Endodermal cell (in vitro differentiated cells): Measurements from ENCODE around the gene ABCF1. TPM values are rescaled to one million over a fixed set of nuclear protein-coding genes. Genes with fewer than 3 reads are reported as not detected.
A peak's percentile ranks its signal among the peaks of the same experiment; 100 is the strongest.

Experiments used
- DNase-seq: peaks from one replicate; pipeline ENCODE4 v3.0.0-alpha.2; 2017
- H3K27ac ChIP-seq: 2 replicates; pipeline ENCODE4 v1.5.1; 2013; ENCODE audit warnings: mild to moderate bottlenecking, low read depth, low read length, moderate library complexity
- H3K27me3 ChIP-seq: 2 replicates; pipeline ENCODE4 v1.6.1; 2013; ENCODE audit warnings: mild to moderate bottlenecking, low read length, moderate library complexity; ENCODE audit not compliant: insufficient read depth, control insufficient read depth, poor library complexity, severe bottlenecking
- H3K36me3 ChIP-seq: 2 replicates; pipeline ENCODE4 v1.7.0; 2013; ENCODE audit warnings: mild to moderate bottlenecking, low read length, moderate library complexity; ENCODE audit not compliant: control insufficient read depth, insufficient read depth
- H3K4me1 ChIP-seq: one replicate; pipeline ENCODE4 v1.7.0; 2013; ENCODE audit warnings: low read length; ENCODE audit not compliant: control insufficient read depth, insufficient read depth
- H3K4me3 ChIP-seq: 2 replicates; pipeline ENCODE4 v1.5.1; 2013; ENCODE audit warnings: mild to moderate bottlenecking, low read length, moderate library complexity
- H3K9ac ChIP-seq: 2 replicates; pipeline ENCODE4 v1.6.1; 2013; ENCODE audit warnings: mild to moderate bottlenecking, low read length, moderate library complexity; ENCODE audit not compliant: poor library complexity, severe bottlenecking; ENCODE audit errors: extremely low read depth
- H3K9me3 ChIP-seq: 2 replicates; pipeline ENCODE4 v1.6.1; 2013; ENCODE audit warnings: mild to moderate bottlenecking, low read length, moderate library complexity; ENCODE audit not compliant: control insufficient read depth
- H3K27ac Mint-ChIP-seq: 2 replicates; pipeline ENCODE4 v1.8.0; 2020; ENCODE audit warnings: mixed read lengths
- H3K27me3 Mint-ChIP-seq: 2 replicates; pipeline ENCODE4 v1.8.0; 2021; ENCODE audit warnings: mild to moderate bottlenecking, mixed read lengths; ENCODE audit not compliant: insufficient read depth
- H3K36me3 Mint-ChIP-seq: 2 replicates; pipeline ENCODE4 v1.8.0; 2020; ENCODE audit warnings: low read depth, mixed read lengths
- H3K4me1 Mint-ChIP-seq: 2 replicates; pipeline ENCODE4 v1.8.0; 2020; ENCODE audit warnings: mixed read lengths
- H3K4me3 Mint-ChIP-seq: 2 replicates; pipeline ENCODE4 v1.8.0; 2020; ENCODE audit warnings: mild to moderate bottlenecking, moderate library complexity, mixed read lengths
- H3K9me3 Mint-ChIP-seq: 2 replicates; pipeline ENCODE4 v1.8.0; 2020; ENCODE audit warnings: mild to moderate bottlenecking, mixed read lengths
- WGBS, 2 experiments: methylation state at CpG; one replicate each; pipeline versions ENCODE4 v1.1.5 to v1.1.7; 2013; ENCODE audit warnings: missing lambda C conversion rate in 2 of 2, mixed read lengths in 1 of 2; ENCODE audit not compliant: insufficient coverage in 1 of 2, insufficient read length in 1 of 2; 5-methylcytosine and 5-hydroxymethylcytosine counted together
- total RNA-seq, 2 donors: library from RNA; stranded (reverse); fragmentation: NEBNext Ultra II Directional in 1 of 2; extraction: Animal tissue kit (Norgen Biotek cat#: 25700) in 1 of 2; gene quantifications; 2 replicates in 1 of 2; 3 replicates in 1 of 2; pipeline ENCODE4 v1.2.1, GENCODE V29; 2021
- TF ChIP-seq, protein P1 (sequence below): fragments of 200-600 bp; sonication (generic); conservative IDR thresholded peaks from 2 replicates; pipeline ENCODE4 v1.5.0; 2021; ENCODE audit warnings: antibody characterized with exemption, mild to moderate bottlenecking

Gene ABCF1
- total RNA-seq, 2 donors from 2014 or later: 84.9 to 89.3 TPM

DNA sequence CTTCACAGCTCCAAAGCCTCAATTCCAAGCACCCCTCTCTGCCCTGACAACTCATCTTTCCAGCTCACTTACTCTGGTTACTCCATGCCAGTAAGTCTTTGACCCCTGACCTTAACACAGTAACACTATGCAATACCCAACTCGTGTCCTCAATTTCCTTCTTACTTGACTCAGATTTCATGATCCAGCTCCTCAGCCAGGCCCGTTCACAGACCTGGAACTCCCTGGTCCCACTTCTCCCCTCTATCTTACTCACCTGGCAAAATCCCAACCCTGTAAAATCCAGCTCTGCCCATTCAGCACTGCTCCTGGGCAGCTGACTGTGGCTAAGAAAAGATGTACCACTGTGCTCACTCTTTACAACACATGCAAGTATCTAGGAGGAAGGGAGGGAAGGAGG lies 22.9 kb upstream of the ABCF1 start:
- TF ChIP-seq, protein P1, sequence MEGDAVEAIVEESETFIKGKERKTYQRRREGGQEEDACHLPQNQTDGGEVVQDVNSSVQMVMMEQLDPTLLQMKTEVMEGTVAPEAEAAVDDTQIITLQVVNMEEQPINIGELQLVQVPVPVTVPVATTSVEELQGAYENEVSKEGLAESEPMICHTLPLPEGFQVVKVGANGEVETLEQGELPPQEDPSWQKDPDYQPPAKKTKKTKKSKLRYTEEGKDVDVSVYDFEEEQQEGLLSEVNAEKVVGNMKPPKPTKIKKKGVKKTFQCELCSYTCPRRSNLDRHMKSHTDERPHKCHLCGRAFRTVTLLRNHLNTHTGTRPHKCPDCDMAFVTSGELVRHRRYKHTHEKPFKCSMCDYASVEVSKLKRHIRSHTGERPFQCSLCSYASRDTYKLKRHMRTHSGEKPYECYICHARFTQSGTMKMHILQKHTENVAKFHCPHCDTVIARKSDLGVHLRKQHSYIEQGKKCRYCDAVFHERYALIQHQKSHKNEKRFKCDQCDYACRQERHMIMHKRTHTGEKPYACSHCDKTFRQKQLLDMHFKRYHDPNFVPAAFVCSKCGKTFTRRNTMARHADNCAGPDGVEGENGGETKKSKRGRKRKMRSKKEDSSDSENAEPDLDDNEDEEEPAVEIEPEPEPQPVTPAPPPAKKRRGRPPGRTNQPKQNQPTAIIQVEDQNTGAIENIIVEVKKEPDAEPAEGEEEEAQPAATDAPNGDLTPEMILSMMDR: no peak
- H3K27ac ChIP-seq: no peak overlapping the region
- WGBS, 2 experiments: 93 to 100% methylated on average over 1 to 2 of the region's 2 CpGs
- H3K27me3 ChIP-seq: no peaks in the 10 kb centered on the region
- no peaks in the 10 kb centered on the region for H3K4me1 ChIP-seq
- Mint-ChIP-seq H3K36me3 (peaks cover 52% of the 10 kb centered on the region), H3K27ac (no peak overlapping the region), H3K4me1 (no peaks in the 10 kb centered on the region), H3K27me3 (no peaks in the 10 kb centered on the region), H3K4me3 (no peak overlapping the region), H3K9me3 (no peaks in the 10 kb centered on the region)
- H3K9me3 ChIP-seq: no peaks in the 10 kb centered on the region
- H3K36me3 ChIP-seq: peaks cover 66% of the 10 kb centered on the region
- H3K4me3 ChIP-seq: no peak overlapping the region
- no peak for DNase-seq
- no peak overlapping the region for H3K9ac ChIP-seq

DNA sequence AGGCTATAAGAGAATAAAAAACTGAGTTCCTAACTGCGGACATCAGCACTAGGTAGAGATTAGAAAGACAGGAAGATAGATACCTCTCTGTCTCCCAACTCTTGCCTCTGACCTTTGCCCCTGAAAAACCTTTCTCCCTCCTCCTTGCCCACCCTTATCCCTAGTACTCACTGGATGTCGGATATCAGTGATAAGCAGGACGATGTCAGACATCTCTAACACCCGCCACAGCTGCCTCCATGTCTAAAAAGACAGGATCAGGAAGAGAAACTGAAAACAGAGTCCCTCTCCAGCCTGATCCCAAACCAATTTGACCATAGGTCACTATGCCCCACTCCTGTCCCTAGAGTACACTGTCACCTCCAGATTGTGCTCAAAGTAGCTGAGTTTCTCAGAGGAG lies 16.8 kb upstream of the ABCF1 start:
- no peak overlapping the region for H3K27ac ChIP-seq
- no peaks in the 10 kb centered on the region for H3K4me1 ChIP-seq
- H3K27ac Mint-ChIP-seq: no peak overlapping the region
- H3K9ac ChIP-seq: peak overlapping the region; percentile 73
- H3K27me3 ChIP-seq: no peaks in the 10 kb centered on the region
- 92 to 94% methylated on average over 4 of the region's 4 CpGs for WGBS, 2 experiments
- H3K9me3 Mint-ChIP-seq: no peaks in the 10 kb centered on the region
- peaks cover 49% of the 10 kb centered on the region for H3K36me3 ChIP-seq
- H3K27me3 Mint-ChIP-seq: no peaks in the 10 kb centered on the region
- H3K4me1 Mint-ChIP-seq: peaks cover 18% of the 10 kb centered on the region
- H3K4me3 Mint-ChIP-seq: peak overlapping the region; percentile 89
- DNase-seq: no peak
- peaks cover 51% of the 10 kb centered on the region for H3K36me3 Mint-ChIP-seq
- peak overlapping the region; percentile 89 for H3K4me3 ChIP-seq
- TF ChIP-seq, protein P1: no peak
- H3K9me3 ChIP-seq: no peaks in the 10 kb centered on the region

DNA sequence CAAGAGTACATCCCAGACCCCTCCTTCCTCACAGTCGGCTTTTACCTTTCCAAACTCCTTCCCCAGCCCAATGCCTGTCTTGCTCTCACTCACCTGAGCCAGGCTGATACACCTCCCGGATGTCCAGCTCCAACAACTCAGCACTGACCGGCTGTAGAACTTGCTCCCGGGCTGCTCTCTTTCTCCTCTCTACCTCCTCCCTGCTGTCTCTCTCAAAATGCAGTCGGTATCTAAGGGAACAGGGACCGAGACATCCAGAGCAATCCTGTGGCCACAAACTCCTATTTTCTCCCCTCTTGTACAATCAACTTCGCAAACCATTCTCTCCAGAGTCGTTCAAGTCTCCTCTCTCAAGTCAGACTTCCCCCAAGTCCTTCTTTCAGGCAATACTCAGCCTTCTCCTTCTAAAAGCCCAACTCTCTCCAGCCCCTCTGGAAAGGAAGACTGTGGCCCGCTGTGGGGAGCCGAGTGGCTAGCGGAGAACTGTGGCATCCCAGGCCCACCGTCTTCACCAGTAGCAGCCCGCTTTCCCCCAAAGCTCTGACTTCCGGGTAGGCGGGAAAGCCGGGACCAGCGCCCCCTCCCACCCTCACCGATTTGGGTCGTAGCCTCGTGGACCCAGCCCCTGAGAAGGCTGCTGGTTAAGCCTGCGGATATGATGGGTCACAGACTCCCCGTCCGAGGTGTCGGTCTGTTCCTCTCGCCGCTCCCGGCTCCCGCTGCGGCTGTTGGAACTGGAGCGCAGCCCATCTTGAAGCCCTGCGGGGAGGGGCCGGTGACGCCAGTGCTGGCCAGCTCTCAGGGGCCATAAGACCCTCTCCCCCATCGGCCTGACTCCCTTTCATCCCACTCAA lies 16.1 kb upstream of the ABCF1 start:
- DNase-seq: peak; percentile 86
- Mint-ChIP-seq H3K4me1 (peaks cover 18% of the 10 kb centered on the region), H3K27me3 (no peaks in the 10 kb centered on the region), H3K4me3 (peak overlapping the region; percentile 89), H3K36me3 (peaks cover 49% of the 10 kb centered on the region), H3K9me3 (no peaks in the 10 kb centered on the region), H3K27ac (peak overlapping the region; percentile 98)
- WGBS, 2 experiments: 12 to 30% methylated on average over 12 to 34 of the region's 34 CpGs
- H3K27ac ChIP-seq: peak overlapping the region; percentile 97
- no peaks in the 10 kb centered on the region for H3K27me3 ChIP-seq
- H3K9ac ChIP-seq: peak overlapping the region; percentile 73
- peak overlapping the region; percentile 89 for H3K4me3 ChIP-seq
- H3K36me3 ChIP-seq: peaks cover 48% of the 10 kb centered on the region
- H3K4me1 ChIP-seq: no peaks in the 10 kb centered on the region
- TF ChIP-seq, protein P1: peak; percentile 18
- no peaks in the 10 kb centered on the region for H3K9me3 ChIP-seq
